Smooth muscle cell of trachea (primary cell): Measurements from ENCODE around the gene PDGFB. TPM values are rescaled to one million over a fixed set of nuclear protein-coding genes. Genes with fewer than 3 reads are reported as not detected.

ENCODE experiments used
- total RNA-seq: library from RNA; depleted of rRNA; stranded (reverse); fragments of >200 nt; gene quantifications from 2 replicates; pipeline ENCODE4 v1.2.1, GENCODE V29; 2014

The PDGFB gene
- 0.29 TPM in 1 of 2 replicates, not detected in the other for total RNA-seq

GRCh38 chr22:39244496-39245129 is at the start of gene PDGFB:
Gene PDGFB, minus strand, starts transcription at chr22:39244982. Its CDS starts 1,019 bp downstream, at chr22:39243963.

Other genes starting within 250 kb of the PDGFB start
- 19.1 and 20.8 TPM in 2 replicates for gene APOBEC3C, start 230.7 kb downstream of the PDGFB start, total RNA-seq
- 1.2 and 3.0 TPM in 2 replicates for gene APOBEC3D, start 223.9 kb downstream of the PDGFB start, total RNA-seq
- 5.7 and 6.6 TPM in 2 replicates for gene APOBEC3F, start 204.1 kb downstream of the PDGFB start, total RNA-seq
- 15.3 and 24.8 TPM in 2 replicates for gene APOBEC3G, start 167.7 kb downstream of the PDGFB start, total RNA-seq
- 0.50 TPM in 1 of 2 replicates, not detected in the other for gene APOBEC3H, start 147.7 kb downstream of the PDGFB start, total RNA-seq
- 9.9 and 12.2 TPM in 2 replicates for gene CBX7, start 92.3 kb downstream of the PDGFB start, total RNA-seq
- gene RPL3, start 74.6 kb upstream of the PDGFB start, total RNA-seq = 2,152 and 2,558 TPM in 2 replicates
- 3.1 and 16.2 TPM in 2 replicates for gene SYNGR1, start 105.0 kb upstream of the PDGFB start, total RNA-seq
- gene TAB1, start 154.8 kb upstream of the PDGFB start, total RNA-seq = 18.2 and 23.0 TPM in 2 replicates
- gene MGAT3, start 212.0 kb upstream of the PDGFB start, total RNA-seq = not detected in 2 replicates